Activated CD4-positive, CD25-positive, alpha-beta regulatory T cell treated with anti-CD3 and anti-CD28 coated beads, Interleukin-2, amount 50 U/mL, for 24 hours (primary cell): Measurements from ENCODE around the gene KRT72.

Experiments
- ATAC-seq, 2 donors: fragments of 150-1000 bp; cut with Tn5 transposase; one replicate each; pipeline ENCODE4 v1.10.0; 2021; ENCODE audit warnings: mild to moderate bottlenecking in 1 of 2, moderate library complexity in 1 of 2

KRT72 gene

GRCh38 chr12:52575948-52576347, 25.3 kb downstream of the KRT72 start:
- ATAC-seq: no peak

DNA sequence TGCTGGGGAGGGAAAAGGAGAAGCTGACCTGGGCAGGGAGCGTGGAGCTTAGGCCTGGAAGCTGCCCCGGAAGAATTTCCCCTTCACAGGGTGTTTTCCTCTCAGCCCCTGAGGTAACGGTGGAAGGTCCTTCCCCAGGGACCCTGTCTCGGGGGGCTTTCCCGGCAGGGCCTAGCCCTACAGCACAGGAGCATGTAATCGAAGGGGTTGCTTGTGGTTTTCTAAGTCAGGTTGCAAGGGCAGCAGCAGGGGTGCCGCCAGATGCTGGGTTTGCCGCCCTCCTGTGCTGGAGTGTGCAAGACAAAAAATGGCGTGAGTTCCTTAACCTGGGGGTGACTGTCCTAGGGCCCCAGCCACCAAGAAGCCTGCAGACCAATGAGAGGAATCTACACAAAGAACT, 26.0 kb downstream of the KRT72 start:
- no peak for ATAC-seq

DNA sequence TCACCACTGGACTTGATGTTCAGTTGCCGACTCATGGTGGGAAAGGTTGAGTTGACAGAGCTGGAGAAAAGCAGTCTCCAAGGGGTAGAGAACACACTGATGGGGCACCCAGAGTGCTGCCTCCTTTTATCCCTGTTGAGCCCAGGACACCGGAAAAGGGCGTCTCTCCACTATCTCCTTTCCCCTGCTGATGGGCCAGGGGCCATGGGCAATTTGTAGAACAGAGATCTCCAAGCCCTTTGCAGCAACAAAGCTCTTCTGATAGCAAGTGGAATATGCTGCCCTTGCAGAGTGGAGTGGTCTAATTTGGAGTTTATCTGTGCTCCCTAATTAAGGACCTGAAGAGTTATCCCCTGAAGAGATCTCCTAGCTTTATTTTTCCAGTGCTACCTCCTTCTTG, 27.5 kb downstream of the KRT72 start, which contains the start of gene KRT74:
Gene KRT74, minus strand, starts transcription at position 101 of the 400 bp plus-strand sequence. Its CDS starts 66 bp downstream, at position 35.
- no peak for ATAC-seq

- ATAC-seq: no peak
Measured at GRCh38 chr12:52573306-52573705, 28.0 kb downstream of the KRT72 start.

GRCh38 chr12:52570511-52570910, 30.8 kb downstream of the KRT72 start:
- ATAC-seq: no peak

DNA sequence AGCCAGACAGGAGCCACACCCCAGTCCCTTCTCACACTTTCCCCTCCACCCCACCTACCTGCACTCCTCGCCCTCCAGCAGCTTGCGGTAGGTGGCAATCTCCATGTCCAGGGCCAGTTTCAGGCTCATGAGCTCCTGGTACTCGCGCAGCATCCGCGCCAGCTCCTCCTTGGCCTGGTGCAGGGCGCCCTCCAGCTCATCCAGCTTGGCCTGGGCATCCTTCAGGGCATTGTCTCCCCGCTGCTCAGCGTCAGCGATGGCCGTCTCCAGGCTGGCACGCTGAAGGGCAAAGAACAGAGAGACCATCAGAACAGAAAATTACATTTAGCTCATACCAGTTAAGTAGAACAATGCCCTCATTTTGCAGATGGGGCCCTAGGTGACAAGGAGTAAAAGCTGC, 33.2 kb downstream of the KRT72 start:
- ATAC-seq: no peak

GRCh38 chr12:52566847-52567291, 34.4 kb downstream of the KRT72 start:
- ATAC-seq: no peak

DNA sequence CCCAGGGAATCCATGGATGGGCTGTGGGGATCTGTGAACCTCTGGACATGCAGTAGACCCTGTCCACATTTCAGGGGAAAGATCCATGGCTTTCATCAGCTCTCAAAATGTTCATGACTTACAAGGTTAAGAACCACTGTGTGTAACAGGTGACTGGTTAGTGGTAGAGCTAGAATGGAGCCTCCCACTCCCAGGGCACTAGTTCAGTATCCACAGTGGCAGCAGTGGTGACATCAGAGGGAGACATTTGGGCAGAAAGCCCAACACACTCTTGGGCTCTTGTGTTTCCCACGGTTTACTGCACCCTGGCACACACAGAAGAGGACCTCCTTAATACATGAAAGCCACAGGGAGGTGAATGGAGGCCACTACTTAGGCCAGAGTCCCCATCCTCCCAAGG, 36.7 kb downstream of the KRT72 start:
- no peak for ATAC-seq

DNA sequence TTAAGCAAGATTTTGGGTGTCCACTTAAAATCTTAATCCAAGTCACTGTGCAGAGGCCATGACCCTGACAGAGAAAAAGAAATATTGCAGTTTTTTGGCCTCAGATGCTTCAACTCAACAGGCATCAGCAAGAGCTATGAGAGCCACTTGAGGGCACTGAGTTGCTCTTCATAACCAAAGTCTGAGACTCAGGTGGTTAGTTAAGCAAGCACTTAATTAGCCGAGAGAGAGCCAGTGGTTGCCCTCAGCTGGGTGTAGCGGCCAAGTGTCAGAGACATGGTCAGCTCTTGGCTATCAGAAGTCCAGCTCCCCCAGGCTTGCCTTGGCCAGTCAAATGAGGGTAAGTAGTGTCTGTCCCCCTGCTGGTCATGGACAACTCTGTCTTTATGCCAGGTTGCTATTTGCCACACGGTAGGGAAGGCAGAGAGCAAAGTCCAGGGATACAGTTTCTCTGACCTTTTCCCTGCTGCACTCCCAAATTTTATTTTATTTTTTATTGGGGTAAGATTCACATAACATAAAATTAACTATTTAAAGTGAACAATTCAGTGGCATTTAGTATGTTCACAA, 39.3 kb downstream of the KRT72 start:
- ATAC-seq: no peak

DNA sequence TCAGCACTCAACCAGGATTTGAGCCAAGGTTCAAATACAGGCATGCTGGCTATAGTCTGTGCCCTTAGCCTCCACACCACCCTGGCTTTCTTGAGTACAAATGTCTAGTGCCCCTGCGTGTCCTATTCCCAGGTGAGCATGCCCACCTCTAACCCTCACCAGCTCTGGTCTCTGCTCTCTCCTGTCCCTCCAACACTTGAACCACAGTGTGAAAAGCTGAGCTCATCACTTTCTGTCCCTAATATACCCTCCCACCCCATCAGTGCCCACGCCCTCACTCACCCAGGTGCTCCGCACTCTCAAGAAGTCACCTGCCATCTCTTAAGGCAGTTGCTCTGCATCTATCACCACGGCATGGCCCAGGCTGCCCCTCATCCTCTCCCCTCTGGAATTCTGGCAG, 41.3 kb downstream of the KRT72 start:
- ATAC-seq: no peak

DNA sequence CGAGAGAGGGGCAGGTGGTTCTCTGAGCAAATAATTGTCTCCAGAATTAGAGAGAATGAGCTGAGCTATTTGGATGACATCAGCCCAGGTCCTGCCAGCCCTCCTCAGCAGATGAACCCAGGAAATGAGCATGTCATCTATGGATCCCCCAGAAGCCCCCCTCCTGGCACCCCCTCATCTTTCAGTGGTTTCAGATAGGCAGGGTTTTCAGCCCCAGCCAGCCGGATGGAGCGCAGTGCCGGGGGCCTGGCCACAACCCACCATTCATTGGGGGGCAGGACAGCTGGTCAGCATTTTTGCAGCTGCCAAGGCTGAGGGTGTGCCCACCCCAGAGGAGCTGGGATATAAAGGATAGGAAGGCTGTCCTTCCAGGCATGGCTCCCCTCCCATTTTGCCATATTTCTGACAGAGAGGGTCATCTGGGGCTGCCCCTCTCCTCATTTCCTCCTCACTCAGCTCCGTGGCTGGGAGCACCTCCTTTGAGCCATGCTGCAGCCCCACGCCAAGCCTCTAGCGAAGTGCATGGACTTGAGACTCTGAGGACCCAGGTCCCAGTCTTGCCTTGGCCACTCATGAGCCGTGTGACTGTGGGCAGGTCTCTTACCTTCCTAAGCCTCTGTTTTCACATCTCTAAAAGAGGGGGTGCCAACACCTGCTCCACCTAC, 42.4 kb downstream of the KRT72 start:
- no peak for ATAC-seq

DNA sequence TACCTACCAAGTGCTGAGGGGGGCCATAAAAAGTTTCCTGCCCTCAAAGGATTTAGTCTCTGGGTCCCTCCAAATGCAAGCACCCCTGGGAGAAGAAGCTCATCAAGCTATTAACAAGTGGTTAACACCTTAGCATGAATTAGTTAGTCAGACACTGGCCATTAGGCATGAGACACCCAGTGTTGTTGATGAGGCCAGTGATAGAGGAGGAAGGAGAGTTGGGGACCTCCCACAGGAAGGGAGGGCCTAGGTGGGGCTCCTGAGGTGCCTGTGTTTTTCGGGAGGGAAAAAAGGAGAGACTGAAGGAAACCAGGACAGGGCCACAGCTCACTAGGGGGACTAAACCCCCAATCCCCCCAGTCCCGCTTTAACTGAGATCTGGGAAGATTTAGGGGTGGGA, 43.8 kb downstream of the KRT72 start:
- ATAC-seq: no peak

DNA sequence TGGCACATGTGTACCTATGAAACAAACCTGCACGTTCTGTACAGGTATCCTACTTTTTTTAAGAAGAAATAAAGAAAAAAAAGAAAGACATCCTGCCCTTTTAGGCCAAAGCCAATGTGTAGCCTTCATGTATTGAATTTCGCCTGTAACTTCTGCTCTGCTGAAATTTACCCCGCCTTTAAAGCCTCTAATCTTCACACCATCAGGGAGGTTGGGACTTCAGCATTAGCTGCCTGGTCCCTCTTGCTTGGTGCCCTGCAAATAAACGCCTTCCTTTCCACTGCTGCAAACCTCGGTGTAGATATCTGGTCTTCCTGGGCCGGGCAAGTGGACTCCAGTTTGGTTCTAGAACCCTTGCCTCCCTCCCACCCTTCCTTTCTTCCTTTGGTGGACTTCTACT, 45.7 kb downstream of the KRT72 start:
- no peak for ATAC-seq

GRCh38 chr12:52552681-52553195, 48.5 kb downstream of the KRT72 start, which contains the start of gene KRT71:
Gene KRT71 (minus strand): TSS chr12:52553145. CDS start chr12:52553077, 68 bp downstream.
- no peak for ATAC-seq

DNA sequence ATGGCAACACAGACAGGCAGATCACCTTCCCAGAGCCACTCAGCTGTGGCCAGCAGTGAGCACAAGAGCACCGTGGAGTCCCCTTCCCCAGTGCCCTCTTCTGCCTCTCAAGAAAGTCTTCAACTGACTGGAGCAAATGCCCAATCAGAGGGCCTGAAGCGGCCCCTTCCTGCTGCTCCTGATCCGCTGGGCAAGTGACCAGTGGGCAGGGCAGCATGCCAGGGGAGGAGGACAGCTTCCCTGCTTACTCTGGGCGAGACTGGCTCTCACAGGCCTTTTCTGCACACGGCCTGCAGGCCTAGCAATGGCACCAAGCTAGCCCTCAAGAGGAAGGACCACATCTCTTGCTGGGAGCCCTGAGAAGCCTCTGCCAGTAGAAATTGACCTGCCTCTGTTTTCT, 49.2 kb downstream of the KRT72 start:
- no peak for ATAC-seq

DNA sequence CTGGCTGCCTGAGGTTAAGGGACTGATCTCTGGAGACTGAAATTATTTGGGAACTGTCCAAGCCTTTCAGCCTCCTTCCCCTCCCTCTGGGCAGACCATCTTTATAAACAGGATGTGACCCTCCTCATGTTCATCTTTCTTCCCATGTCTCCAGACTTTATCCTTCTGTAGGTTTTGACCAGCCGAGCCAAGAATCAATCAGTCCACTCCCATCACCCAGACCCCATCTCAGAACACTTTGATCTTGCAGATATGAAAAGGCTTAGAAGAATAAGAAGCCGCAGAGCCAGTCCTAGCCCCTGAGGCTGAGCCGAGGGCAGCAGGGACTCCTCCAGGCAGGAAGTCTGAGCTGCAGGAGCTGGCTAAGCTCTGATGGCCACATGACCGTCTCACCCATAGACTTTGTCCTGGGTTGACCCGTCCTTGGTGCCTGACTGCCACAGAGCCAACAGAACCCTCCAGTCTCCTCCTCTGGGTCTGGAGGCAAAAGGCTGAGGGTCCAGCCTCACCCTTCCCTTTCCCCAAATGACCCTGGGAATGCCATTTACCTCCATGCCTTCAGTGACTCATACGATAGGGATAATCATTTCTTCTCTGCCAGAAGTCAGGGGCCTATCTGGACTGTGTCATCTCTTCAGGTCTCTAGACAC, 49.9 kb downstream of the KRT72 start:
- ATAC-seq: no peak

DNA sequence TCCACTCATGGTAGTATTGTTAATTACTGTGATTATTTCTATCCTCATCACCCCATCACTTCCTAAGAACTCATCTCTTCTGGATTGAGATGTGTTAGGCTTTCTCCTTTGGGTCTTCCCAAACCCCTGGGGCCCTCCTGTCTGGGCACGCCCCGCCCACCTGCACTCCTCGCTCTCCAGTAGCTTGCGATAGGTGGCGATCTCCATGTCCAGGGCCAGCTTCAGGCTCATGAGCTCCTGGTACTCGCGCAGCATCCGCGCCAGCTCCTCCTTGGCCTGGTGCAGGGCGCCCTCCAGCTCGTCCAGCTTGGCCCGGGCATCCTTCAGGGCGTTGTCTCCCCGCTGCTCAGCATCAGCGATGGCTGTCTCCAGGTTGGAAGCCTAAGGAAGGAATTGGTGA, 55.1 kb downstream of the KRT72 start:
- no peak for ATAC-seq

DNA sequence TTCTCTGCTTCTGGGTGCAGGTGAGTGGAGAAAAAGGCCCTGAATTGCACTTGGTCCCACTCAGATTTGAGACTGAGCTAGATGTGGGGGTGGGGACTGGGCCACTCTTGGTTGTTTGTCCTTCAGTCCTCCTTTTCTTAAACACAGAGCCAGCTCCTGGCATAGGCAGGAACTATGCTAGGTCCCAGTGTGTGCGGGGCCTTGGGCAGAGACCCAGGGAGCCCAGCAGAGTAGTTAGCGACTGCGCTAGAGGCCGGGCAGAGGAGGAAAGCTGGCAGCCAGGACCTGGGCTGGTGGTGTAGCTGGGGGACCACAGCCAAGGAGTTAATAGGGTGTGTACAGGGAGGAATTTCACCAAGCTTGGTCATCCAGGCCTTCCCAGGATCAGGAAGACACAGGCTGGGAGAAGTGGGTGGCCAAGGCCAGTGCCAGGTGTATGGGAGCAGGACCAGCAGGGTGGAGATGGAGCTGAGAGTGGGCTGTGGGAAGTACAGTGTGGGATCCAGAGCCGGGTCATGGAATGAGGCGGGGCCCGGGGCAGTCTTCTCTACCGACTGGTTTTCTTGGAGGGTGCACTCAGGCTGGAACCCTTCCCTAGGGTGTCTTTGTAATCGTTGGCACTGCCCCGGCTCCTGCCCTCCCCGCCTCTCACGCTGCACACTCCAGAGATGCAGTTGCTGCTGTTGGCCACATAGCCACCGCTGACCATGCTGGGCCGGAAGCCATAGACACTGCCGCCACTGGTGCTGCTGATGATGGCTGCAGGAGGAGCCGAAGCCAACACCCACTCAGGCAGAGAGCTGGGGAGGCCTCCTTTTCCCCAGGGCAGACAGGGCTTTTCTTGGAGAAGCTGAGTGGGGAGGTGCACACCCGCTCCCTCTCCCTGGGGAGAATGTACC, 57.0 kb downstream of the KRT72 start:
- ATAC-seq: no peak

DNA sequence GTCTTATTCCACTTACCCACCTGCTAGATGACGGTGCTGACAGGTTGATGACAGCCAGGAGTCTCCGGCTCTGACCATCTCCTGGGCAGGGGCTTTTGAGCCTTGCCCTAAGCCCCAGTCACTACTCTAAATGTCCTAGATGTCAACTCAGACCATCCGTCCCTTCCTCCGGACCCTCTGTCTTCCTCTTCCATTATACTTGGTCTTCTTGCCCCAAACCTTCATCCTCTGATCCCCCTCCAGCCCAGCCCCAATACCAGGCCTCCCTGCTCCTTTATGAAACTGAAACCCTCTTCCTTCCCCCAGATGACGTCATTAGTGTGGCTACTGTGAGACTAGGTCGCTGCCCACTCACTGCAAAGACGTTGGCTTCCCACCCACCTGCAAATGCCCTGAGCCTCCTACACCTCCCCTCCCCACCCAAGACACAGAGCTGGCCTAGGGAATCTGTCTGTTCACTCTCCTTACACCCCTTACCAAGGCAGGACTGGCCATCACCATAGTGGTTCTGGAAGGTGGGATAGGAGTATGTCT, 58.4 kb downstream of the KRT72 start:
- no peak for ATAC-seq

DNA sequence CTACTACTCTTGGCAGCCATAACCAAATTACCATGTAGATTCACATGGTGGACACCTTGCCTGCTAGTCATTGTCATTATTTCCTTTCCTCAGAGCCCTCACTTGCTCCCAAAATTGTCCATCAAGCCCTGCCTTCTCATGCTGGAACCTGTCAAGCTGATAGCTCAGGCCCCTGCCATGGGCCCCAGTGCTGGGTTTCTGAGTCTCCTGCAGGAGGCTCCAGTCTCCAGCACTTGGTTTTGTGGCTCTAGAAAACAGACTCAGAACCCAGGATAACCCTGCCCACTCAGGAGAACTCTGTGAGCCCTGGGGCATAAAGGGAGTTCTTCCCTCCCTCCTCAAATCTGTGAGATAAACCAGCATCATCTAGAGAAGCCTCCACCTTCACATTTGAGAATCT, 59.1 kb downstream of the KRT72 start:
- no peak for ATAC-seq

- ATAC-seq: no peak
Measured at GRCh38 chr12:52541709-52542108, 59.6 kb downstream of the KRT72 start.

- no peak for ATAC-seq
Measured at GRCh38 chr12:52540531-52540930, 60.7 kb downstream of the KRT72 start.

- ATAC-seq: no peak
Measured at GRCh38 chr12:52539821-52540173, 61.5 kb downstream of the KRT72 start.
